ENCODE measurements around the gene FAM78A.
A peak's percentile ranks its signal among the peaks of the same experiment; 100 is the strongest.
"Not testable (repeated sequence)": the region's sequence is repeated elsewhere in the genome, so short reads cannot be mapped to it uniquely, and the experiment has no call there.

The FAM78A gene

GRCh38 chr9:131275332-131276093 is 797 bp downstream of the FAM78A start:
- no peak overlapping the region for H3K27ac ChIP-seq
- TF ChIP-seq, protein P1, sequence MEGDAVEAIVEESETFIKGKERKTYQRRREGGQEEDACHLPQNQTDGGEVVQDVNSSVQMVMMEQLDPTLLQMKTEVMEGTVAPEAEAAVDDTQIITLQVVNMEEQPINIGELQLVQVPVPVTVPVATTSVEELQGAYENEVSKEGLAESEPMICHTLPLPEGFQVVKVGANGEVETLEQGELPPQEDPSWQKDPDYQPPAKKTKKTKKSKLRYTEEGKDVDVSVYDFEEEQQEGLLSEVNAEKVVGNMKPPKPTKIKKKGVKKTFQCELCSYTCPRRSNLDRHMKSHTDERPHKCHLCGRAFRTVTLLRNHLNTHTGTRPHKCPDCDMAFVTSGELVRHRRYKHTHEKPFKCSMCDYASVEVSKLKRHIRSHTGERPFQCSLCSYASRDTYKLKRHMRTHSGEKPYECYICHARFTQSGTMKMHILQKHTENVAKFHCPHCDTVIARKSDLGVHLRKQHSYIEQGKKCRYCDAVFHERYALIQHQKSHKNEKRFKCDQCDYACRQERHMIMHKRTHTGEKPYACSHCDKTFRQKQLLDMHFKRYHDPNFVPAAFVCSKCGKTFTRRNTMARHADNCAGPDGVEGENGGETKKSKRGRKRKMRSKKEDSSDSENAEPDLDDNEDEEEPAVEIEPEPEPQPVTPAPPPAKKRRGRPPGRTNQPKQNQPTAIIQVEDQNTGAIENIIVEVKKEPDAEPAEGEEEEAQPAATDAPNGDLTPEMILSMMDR (conservative IDR thresholded peaks at IDR 0.05): no peak
- no peak for TF ChIP-seq ZFX (IDR thresholded peaks at IDR 0.05)

DNA sequence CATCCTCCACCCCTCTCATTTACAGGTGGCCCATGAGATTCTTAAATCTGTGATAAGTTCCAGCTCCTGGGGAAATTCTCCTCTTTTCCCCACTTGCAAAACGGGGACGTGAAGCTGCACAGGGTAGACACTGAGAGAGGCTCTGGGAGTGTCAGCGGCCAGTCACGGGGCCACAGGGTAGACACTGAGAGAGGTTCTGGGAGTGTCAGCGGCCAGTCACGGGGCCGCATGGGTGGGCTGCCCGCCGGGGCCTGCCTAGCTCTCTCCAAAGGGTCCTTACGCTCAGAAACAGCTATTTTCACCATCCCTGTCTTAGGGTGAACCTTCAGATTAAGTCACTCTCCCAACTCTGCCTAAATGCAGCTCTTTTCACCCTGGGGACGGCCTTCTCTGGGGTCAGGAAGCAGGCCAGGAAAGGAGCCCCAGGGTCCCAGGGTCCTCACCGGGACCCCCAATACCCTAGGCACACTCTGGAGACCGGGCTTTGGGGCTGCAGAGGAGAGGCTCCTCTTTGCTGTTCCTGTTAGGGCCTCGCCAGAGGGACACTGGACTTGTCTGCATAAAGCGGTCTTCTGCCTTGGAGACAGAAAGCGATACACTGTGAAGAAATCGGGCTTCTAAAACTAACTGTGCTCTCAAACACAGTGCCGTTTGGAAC is 1.5 kb downstream of the FAM78A start:
- TF ChIP-seq, protein P1 (conservative IDR thresholded peaks at IDR 0.05): no peak
- no peak for TF ChIP-seq ZFX (IDR thresholded peaks at IDR 0.05)
- no peak overlapping the region; the same call in 1 of the 2 replicates for H3K27ac ChIP-seq

DNA sequence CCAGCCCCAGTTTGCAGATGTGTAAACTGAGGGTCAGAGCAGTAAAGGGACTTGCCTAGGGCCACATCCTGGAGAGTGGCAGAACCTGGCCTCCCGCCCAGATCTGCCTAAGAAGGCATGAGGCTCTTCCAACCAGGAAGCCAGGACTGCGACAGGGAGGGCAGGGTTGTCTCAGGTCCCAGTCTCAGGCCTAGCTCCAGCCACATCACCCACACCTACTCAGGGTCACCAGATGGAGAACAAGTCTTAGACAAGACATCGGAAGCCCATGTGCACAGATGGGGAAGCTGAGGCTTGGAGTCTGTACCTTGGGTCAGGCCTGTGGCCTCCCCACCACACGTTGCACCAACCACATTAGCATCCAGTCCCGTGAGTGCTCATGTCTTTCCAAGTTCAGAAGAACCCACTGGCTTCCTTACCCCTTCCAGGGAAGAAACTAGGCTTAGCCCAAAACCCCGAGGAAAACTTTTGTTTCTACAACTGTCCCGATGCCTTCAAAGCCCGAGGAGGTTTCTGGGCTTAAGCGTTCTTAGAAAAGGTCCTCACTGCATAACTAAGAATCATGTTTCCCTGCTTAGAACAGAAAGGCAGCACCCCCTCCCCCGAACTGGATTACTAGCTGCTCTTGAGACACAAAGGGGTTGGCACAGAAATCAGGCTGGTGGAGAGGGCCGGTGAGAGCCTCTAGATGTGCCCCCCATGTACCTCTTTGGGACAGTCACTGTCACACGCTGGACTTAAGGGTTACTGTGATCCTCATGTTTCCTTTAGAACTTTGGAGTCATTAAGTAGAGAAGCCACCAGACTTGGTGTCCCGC is 2.2 kb downstream of the FAM78A start:
- TF ChIP-seq ZFX (IDR thresholded peaks at IDR 0.05): no peak
- TF ChIP-seq, protein P1 (conservative IDR thresholded peaks at IDR 0.05): no peak
- H3K27ac ChIP-seq: peak overlapping the region; percentile 20

DNA sequence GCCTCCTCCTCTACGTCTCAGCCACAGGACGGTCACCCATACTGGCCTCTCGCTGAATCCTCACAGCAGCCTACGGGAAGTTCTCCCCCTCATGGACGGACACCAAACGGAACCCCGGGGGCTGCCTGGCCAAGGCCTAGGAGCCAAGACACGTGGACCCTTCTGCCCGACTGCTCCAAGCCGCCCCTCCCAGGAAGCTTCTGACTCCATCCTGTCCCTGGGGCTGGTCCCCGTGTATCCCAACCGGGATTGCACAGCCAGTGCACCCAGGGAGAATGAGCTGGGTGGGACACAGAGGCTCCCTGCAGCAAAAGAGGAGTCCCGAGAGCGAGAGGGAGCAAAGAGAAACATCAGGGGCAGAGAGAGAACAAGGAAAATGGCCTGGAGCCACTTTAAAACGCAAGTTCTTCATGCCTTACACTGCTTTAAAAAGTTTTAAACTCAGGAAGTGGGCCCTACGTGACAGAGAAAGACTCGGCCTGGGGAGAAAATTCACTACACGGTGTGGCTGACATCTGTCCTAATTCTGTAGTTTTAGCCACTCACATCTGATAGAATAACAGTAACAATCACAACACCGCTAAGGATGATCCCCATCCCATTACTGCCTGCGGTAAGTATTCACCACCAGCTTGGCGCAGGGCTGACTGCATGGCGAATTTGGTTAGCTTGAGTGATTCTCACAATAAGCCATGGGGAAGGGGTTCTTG is 3.0 kb downstream of the FAM78A start:
- peak overlapping the region; percentile 20 for H3K27ac ChIP-seq
- TF ChIP-seq, protein P1 (conservative IDR thresholded peaks at IDR 0.05): no peak
- no peak for TF ChIP-seq ZFX (IDR thresholded peaks at IDR 0.05)

- TF ChIP-seq, protein P1 (conservative IDR thresholded peaks at IDR 0.05): no peak
- no peak for TF ChIP-seq ZFX (IDR thresholded peaks at IDR 0.05)
- H3K27ac ChIP-seq: no peak overlapping the region
These were observed 4.1 kb downstream of the FAM78A start for GRCh38 chr9:131272212-131272611.

DNA sequence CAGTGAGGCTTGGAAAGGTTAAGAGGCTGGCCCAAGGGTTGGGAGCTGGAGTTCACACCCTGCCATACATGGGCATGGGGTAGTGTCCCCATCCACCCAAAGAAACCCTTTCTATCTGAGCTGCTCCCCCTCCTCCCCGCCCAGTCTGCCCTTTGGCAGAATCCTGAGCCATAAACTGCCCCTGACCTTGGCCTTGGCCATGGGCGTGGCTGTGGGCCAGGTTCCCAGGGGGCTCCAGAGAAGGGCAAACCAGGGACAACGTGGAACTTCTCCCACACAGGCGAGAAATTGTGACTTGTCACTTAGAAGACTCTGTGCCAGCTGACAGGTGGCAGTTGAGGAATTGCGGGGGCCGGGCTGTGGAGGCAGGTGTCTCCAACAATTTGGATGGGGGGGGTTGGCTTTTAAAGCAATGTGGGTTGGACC is 4.8 kb downstream of the FAM78A start:
- no peak for TF ChIP-seq ZFX (IDR thresholded peaks at IDR 0.05)
- TF ChIP-seq, protein P1 (conservative IDR thresholded peaks at IDR 0.05): no peak
- H3K27ac ChIP-seq: no peak overlapping the region

GRCh38 chr9:131271016-131271273 is 5.4 kb downstream of the FAM78A start:
- H3K27ac ChIP-seq: not testable (repeated sequence)
